Naive thymus-derived CD8-positive, alpha-beta T cell (primary cell): ENCODE measurements around the gene ZNF678. TPM values are rescaled to one million over a fixed set of nuclear protein-coding genes. Genes with fewer than 3 reads are reported as not detected.
"Not testable (repeated sequence)": the region's sequence is repeated elsewhere in the genome, so short reads cannot be mapped to it uniquely, and the experiment has no call there.

Experiments used
- ATAC-seq, 2 donors: fragments of 150-1000 bp; cut with Tn5 transposase in 1 of 2; sonication (Bioruptor Pico), chemical (Tn5 transposase) in 1 of 2; 1 replicate in 1 of 2; 2 replicates in 1 of 2; pipeline ENCODE4 v1.10.0; 2021; ENCODE audit warnings: mild to moderate bottlenecking in 2 of 2, moderate library complexity in 2 of 2
- POLR2A ChIA-PET: fragments of 350-600 bp; sonication (Branson Sonifier 250); formaldehyde crosslinking; loops from one replicate; lab custom pipeline; 2021; ENCODE audit warnings: antibody characterized with exemption; lab: Charles Lee
- DNase-seq, 10 donors: peaks; one replicate each; pipeline versions ENCODE4 v3.0.0 to v3.0.0-alpha.2; 2020 to 2022
- H3K27ac Mint-ChIP-seq, 10 donors: one replicate each; pipeline ENCODE4 v1.8.0; 2020 to 2022; ENCODE audit warnings: mild to moderate bottlenecking in 10 of 10, mixed read lengths in 10 of 10, moderate library complexity in 4 of 10, inconsistent platforms in 1 of 10
- H3K27me3 Mint-ChIP-seq, 5 donors: one replicate each; pipeline ENCODE4 v1.8.0; 2021 to 2022; ENCODE audit warnings: mixed read lengths in 5 of 5
- H3K36me3 Mint-ChIP-seq, 3 donors: one replicate each; pipeline ENCODE4 v1.8.0; 2020 to 2022; ENCODE audit warnings: mixed read lengths in 3 of 3, mild to moderate bottlenecking in 2 of 3, inconsistent platforms in 1 of 3
- H3K4me1 Mint-ChIP-seq, 4 donors: one replicate each; pipeline ENCODE4 v1.8.0; 2021 to 2022; ENCODE audit warnings: mixed read lengths in 4 of 4
- H3K4me3 Mint-ChIP-seq, 10 donors: one replicate each; pipeline ENCODE4 v1.8.0; 2020 to 2022; ENCODE audit warnings: mild to moderate bottlenecking in 10 of 10, mixed read lengths in 10 of 10, moderate library complexity in 6 of 10, inconsistent platforms in 1 of 10
- H3K9me3 Mint-ChIP-seq, 9 donors: one replicate each; pipeline ENCODE4 v1.8.0; 2020 to 2022; ENCODE audit warnings: mixed read lengths in 9 of 9, mild to moderate bottlenecking in 3 of 9, inconsistent platforms in 1 of 9, moderate library complexity in 1 of 9
- polyA plus RNA-seq, 3 donors: library from polyadenylated mRNA; unstranded; fragments of 300-500 nt; fragmentation: Illumina TruSeq; gene quantifications; one replicate each; pipeline ENCODE4 v1.2.3, GENCODE V29; 2021
- total RNA-seq, 8 experiments: library from RNA in 2 of 8; stranded (reverse) in 2 of 8; gene quantifications; one replicate each; pipeline ENCODE4 v1.2.3 and lab custom pipeline; 2021 to 2026

The ZNF678 gene
- total and polyA plus RNA-seq, 5 experiments from 2014 or later = 4.0 to 11.8 (median 6.0) TPM

DNA sequence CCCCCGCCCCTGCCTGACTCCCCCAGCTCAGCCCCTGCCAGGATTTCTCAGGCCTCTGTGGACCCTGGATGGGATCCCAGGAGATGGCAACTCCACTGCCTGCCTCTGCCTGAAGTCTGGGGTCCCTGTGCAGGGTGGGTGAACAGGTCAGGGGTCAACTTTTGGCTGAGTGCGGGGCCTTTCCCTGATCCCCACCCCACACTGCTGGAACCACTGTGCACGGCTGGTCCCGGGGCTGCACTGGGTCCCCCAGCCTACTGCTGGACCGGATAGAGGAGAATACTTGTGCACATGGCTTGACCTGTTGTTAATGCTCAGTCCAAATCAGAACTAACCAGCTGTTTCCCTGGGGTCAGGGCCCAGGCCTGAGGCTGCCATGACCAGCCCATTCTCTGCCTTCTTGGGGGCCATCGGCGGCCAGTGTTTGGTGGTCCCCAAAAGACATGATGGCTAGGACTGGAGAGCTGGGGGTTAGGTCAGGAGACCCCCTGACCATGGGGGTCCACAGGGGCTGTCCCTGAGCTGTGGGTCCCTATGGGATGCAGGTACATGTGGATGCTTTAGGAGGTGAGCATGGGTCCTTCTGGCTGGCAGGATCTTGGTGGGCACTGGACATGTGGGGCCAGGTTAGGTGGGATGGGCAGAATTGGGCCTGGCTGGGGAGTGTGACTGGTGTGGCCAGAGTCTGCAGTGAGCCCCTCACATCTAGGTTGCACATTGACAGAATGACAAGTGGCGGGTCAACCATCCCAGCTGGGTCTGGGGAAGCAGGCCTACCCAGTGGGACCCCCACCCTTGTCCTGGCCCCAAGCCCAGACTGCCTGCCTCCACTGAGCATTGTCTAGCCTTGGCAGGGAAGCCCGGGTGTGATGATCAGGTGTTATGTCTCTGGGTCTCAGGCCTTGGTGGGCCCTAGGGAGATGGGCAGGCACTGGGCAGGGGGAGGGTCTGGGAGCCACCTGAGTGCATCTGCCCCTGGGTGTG, 19.0 kb upstream of the ZNF678 start:
- no peaks in the 10 kb centered on the region for H3K36me3 Mint-ChIP-seq
- DNase-seq = no peak
- H3K4me3 Mint-ChIP-seq = peak overlapping the region in 1 of 10 donors; percentile 34
- POLR2A ChIA-PET = interaction anchor here (0.6 kb wide), 1 partner anchor 407 kb away, joined by 3 read pairs; no protein-coding TSS in a partner anchor
- peaks cover 4 to 11% (median 8%) of the 10 kb centered on the region in 4 donors for H3K4me1 Mint-ChIP-seq
- H3K27me3 Mint-ChIP-seq = peaks cover 0 to 9% (median 4%) of the 10 kb centered on the region in 5 donors
- ATAC-seq = no peak
- no peaks in the 10 kb centered on the region for H3K9me3 Mint-ChIP-seq
- peak overlapping the region in 2 of 10 donors; percentile 32 to 52 for H3K27ac Mint-ChIP-seq

GRCh38 chr1:227545361-227545760, 18.0 kb upstream of the ZNF678 start:
- H3K9me3 Mint-ChIP-seq = peaks cover 0 to 2% (median 0%) of the 10 kb centered on the region in 9 donors
- peaks cover 0 to 2% (median 1%) of the 10 kb centered on the region in 3 donors for H3K36me3 Mint-ChIP-seq
- no peak for DNase-seq
- peak overlapping the region in 3 of 10 donors; percentile 4 to 14 (median 14) for H3K4me3 Mint-ChIP-seq
- no peak for ATAC-seq
- POLR2A ChIA-PET = no interaction called here
- H3K4me1 Mint-ChIP-seq = peaks cover 3 to 11% (median 8%) of the 10 kb centered on the region in 4 donors
- H3K27ac Mint-ChIP-seq = peak overlapping the region in 2 of 10 donors; percentile 55 to 76
- peaks cover 0 to 9% (median 4%) of the 10 kb centered on the region in 5 donors for H3K27me3 Mint-ChIP-seq

DNA sequence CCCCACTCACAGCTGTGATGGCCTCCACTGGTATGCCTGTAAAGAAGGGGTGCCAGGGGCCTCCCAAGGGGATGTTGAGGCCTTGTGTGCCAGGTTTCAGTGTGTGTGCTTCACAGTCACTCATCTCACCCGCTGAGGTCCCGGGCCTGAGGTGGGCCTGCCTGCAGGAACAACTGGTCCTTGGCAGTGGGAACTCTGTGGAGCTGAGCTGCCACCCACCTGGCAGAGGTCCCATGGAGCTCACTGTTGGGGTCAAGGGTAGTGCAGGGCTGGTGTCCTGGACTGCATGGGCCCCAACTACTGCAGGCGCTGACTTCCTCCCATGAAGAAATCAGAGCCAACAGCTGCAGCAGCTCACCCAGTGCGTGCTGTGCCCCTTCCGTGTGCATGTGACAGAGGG, 17.3 kb upstream of the ZNF678 start:
- H3K4me3 Mint-ChIP-seq = no peak overlapping the region
- H3K27ac Mint-ChIP-seq = no peak overlapping the region
- H3K27me3 Mint-ChIP-seq = peaks cover 0 to 10% (median 4%) of the 10 kb centered on the region in 5 donors
- ATAC-seq = no peak
- POLR2A ChIA-PET = no interaction called here
- H3K4me1 Mint-ChIP-seq = peaks cover 3 to 10% (median 8%) of the 10 kb centered on the region in 4 donors
- peaks cover 0 to 8% (median 7%) of the 10 kb centered on the region in 3 donors for H3K36me3 Mint-ChIP-seq
- H3K9me3 Mint-ChIP-seq = peaks cover under 1 to 7% (median 4%) of the 10 kb centered on the region in 9 donors
- DNase-seq = no peak

DNA sequence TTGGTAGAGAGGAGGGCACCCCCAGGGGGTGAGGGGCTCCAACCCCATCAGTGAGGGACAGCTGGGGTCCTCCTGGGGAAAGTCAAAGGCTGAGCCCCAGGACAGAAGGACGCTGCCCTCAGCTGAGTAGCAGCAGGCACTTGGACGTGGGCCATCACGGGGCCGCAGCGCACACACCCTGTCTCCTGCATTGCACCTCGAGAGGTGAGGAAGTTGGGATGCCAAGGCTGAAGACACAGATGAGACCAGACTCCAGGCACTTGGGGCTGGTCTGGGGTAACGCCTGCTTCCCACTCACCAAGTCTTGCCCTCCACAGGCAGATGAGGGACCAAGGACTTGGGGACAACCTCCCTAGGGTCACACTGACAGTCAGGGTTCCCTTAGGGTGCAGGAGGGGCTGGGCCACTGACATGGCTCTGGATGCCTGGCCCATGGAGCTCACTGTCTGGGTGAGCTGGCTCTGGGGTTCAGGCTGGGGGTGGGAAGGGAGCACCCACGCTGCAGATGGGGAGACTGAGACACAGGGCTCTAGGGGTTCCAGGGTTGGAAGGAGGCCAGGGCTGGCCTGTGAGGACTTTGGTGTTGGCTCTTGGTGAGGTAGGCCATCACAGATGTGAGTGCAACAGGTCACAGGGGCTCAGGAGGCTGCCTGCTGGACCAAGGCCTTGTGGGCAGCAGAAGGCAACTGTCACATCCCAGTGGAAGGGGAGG, 16.6 kb upstream of the ZNF678 start:
- Mint-ChIP-seq H3K4me3 (no peak overlapping the region), H3K27me3 (peaks cover 0 to 14% (median 4%) of the 10 kb centered on the region in 5 donors), H3K27ac (no peak overlapping the region), H3K9me3 (peaks cover 3 to 14% (median 11%) of the 10 kb centered on the region in 9 donors), H3K4me1 (peaks cover 0 to 10% (median 6%) of the 10 kb centered on the region in 4 donors), H3K36me3 (peaks cover 0 to 14% (median 12%) of the 10 kb centered on the region in 3 donors)
- DNase-seq = no peak
- ATAC-seq = no peak
- POLR2A ChIA-PET = no interaction called here

GRCh38 chr1:227547310-227548118, 15.8 kb upstream of the ZNF678 start:
- POLR2A ChIA-PET = no interaction called here
- Mint-ChIP-seq H3K27ac (peak overlapping the region in 1 of 10 donors; percentile 12), H3K9me3 (peaks cover 7 to 21% (median 19%) of the 10 kb centered on the region in 9 donors), H3K4me3 (no peak overlapping the region), H3K4me1 (peaks cover 0 to 10% (median 6%) of the 10 kb centered on the region in 4 donors), H3K36me3 (peaks cover 1 to 22% (median 16%) of the 10 kb centered on the region in 3 donors), H3K27me3 (peaks cover 3 to 20% (median 4%) of the 10 kb centered on the region in 5 donors)
- no peak for DNase-seq
- no peak for ATAC-seq

- POLR2A ChIA-PET = no interaction called here
- DNase-seq = no peak
- peaks cover 6 to 27% (median 21%) of the 10 kb centered on the region in 3 donors for H3K36me3 Mint-ChIP-seq
- H3K27me3 Mint-ChIP-seq = peaks cover 6 to 25% (median 7%) of the 10 kb centered on the region in 5 donors
- no peak for ATAC-seq
- peaks cover 0 to 6% (median 2%) of the 10 kb centered on the region in 4 donors for H3K4me1 Mint-ChIP-seq
- H3K4me3 Mint-ChIP-seq = peak overlapping the region in 1 of 10 donors; percentile 22
- peak overlapping the region in 1 of 10 donors; percentile 32 for H3K27ac Mint-ChIP-seq
- peaks cover 9 to 27% (median 24%) of the 10 kb centered on the region in 9 donors for H3K9me3 Mint-ChIP-seq
Measured at GRCh38 chr1:227548119-227548397, 15.3 kb upstream of the ZNF678 start.

DNA sequence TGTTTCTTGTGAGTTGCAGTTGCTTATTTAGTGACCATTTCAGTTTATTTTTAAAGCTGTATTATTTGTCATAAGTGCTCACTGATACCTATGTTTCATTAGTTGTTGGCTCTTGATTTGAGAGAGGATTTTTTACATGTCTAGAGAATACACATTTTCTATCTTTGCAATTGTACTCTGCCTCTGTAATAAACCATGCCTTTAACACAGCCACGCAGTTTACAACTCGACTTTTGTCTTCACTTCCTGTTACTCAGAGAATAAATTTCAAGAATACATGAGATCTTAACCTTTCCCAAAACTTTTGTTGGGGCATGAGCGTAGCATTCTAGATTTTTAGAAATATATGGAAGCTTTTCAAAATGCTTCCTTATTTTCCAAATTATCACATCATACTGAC, 14.9 kb upstream of the ZNF678 start:
- Mint-ChIP-seq H3K4me3 (no peak overlapping the region), H3K36me3 (peaks cover 6 to 29% (median 22%) of the 10 kb centered on the region in 3 donors), H3K9me3 (peaks cover 9 to 28% (median 26%) of the 10 kb centered on the region in 9 donors), H3K27me3 (peaks cover 6 to 29% (median 7%) of the 10 kb centered on the region in 5 donors), H3K27ac (peak overlapping the region in 1 of 10 donors; percentile 32), H3K4me1 (peaks cover 0 to 5% (median 0%) of the 10 kb centered on the region in 4 donors)
- POLR2A ChIA-PET = no interaction called here
- DNase-seq (no peak), ATAC-seq (no peak)

DNA sequence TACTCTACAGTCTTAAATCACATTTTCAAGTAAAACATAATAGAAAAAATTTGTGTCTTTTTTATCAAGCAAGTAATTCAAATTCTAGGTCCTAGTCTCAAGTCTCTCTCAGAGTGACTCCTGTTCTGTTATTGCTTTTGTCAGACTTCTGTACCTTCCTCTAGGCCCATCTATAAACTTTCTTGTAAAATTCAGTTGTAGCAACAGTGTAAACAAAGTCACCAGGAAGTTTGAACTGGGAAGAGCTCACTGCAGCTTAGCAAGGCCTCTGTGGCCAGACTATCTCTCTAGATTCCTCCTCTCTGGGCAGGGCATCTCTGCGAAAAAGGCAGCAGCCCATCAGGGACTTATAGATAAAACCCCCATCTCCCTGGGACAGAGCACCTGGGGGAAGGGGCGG, 13.5 kb upstream of the ZNF678 start:
- no peak for ATAC-seq
- no peak overlapping the region for H3K4me3 Mint-ChIP-seq
- H3K4me1 Mint-ChIP-seq = peaks cover 0 to 5% (median 0%) of the 10 kb centered on the region in 4 donors
- no peak for DNase-seq
- peaks cover 6 to 36% (median 11%) of the 10 kb centered on the region in 5 donors for H3K27me3 Mint-ChIP-seq
- peaks cover 6 to 29% (median 22%) of the 10 kb centered on the region in 3 donors for H3K36me3 Mint-ChIP-seq
- POLR2A ChIA-PET = no interaction called here
- H3K9me3 Mint-ChIP-seq = peaks cover 9 to 39% (median 28%) of the 10 kb centered on the region in 9 donors
- H3K27ac Mint-ChIP-seq = no peak overlapping the region

GRCh38 chr1:227551881-227552280, 11.5 kb upstream of the ZNF678 start:
- H3K4me1 Mint-ChIP-seq, POLR2A ChIA-PET, ATAC-seq, H3K4me3 Mint-ChIP-seq, H3K27ac Mint-ChIP-seq, DNase-seq: not testable (repeated sequence)
- Mint-ChIP-seq H3K27me3 (peaks cover 6 to 35% (median 11%) of the 10 kb centered on the region in 5 donors), H3K9me3 (peaks cover 9 to 39% (median 28%) of the 10 kb centered on the region in 9 donors), H3K36me3 (peaks cover 6 to 29% (median 26%) of the 10 kb centered on the region in 3 donors)

- H3K9me3 Mint-ChIP-seq = peaks cover 8 to 44% (median 20%) of the 10 kb centered on the region in 9 donors
- peaks cover 10 to 27% (median 24%) of the 10 kb centered on the region in 3 donors for H3K36me3 Mint-ChIP-seq
- ATAC-seq (no peak), DNase-seq (no peak)
- peaks cover 9 to 15% (median 12%) of the 10 kb centered on the region in 4 donors for H3K4me1 Mint-ChIP-seq
- POLR2A ChIA-PET = interaction anchor here (0.6 kb wide), 1 partner anchor 79 kb away, joined by 4 read pairs; no protein-coding TSS in a partner anchor
- H3K27me3 Mint-ChIP-seq = peaks cover 16 to 54% (median 39%) of the 10 kb centered on the region in 5 donors
- no peak overlapping the region for H3K27ac Mint-ChIP-seq
- H3K4me3 Mint-ChIP-seq = no peak overlapping the region
Measured at GRCh38 chr1:227556288-227556687, 7.1 kb upstream of the ZNF678 start.

DNA sequence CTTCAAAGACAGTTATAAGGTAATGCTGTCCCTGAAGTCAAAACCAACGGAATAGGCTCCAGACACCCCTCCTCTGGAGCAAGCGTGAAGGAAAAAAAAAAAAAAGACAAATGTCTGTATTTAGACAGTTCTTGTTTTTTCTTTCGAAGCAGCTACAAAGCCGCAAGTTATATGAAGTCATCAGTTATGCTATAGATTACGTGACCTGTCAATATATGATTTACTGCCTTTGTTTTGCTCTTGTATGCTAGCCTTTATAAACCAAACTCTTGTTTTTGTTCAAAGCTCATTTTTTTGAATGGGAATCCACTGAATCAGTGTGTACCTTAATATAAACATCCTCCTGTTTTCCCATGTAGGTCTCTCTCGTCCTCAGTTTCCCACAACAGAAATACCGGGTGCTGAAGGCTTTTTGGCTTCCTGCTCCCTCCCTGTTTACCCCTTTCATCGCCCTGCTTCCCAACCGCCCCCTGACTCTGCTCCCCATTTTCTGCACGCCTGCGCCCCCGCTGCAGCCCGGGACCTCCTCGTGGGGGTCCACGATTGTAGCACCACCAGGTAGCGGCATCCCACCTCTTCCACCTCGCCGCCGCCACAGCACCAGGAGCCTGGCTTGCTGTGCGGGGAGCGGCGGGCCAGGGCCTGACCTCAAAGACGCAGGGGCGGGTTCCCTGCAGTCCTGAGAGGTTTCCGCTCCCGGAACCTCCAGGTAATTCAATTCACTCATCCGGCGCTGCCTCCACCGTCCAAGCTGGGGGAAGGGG, 5.2 kb upstream of the ZNF678 start:
- peaks cover 3 to 15% (median 6%) of the 10 kb centered on the region in 3 donors for H3K36me3 Mint-ChIP-seq
- H3K4me3 Mint-ChIP-seq = peak overlapping the region in 1 of 10 donors; percentile 19
- peak overlapping the region in 1 of 10 donors; percentile 41 for H3K27ac Mint-ChIP-seq
- DNase-seq = no peak
- peaks cover 13 to 15% (median 15%) of the 10 kb centered on the region in 4 donors for H3K4me1 Mint-ChIP-seq
- H3K27me3 Mint-ChIP-seq = peaks cover 18 to 50% (median 43%) of the 10 kb centered on the region in 5 donors
- POLR2A ChIA-PET = no interaction called here
- no peak for ATAC-seq
- H3K9me3 Mint-ChIP-seq = peaks cover 0 to 27% (median 10%) of the 10 kb centered on the region in 9 donors
